GM18511 (cell line): Measurements from ENCODE around the gene IFI35.
"Not testable (repeated sequence)": the region's sequence is repeated elsewhere in the genome, so short reads cannot be mapped to it uniquely, and the experiment has no call there.

Experiments
- ATAC-seq: cut with Tn5 transposase; IDR thresholded peaks from one replicate; pipeline ENCODE4 v1.9.1; 2021; ENCODE audit warnings: mild to moderate bottlenecking, moderate library complexity; ENCODE audit not compliant: unreplicated experiment

Gene IFI35

GRCh38 chr17:42997390-42997983, 9.1 kb upstream of the IFI35 start:
- ATAC-seq: no peak

- ATAC-seq: peak; percentile 93
These were observed 8.3 kb upstream of the IFI35 start, which contains the start of gene RPL27 for GRCh38 chr17:42997984-42998938. Gene RPL27 (plus strand): TSS chr17:42998419. CDS start chr17:42998751, 332 bp downstream.

- no peak for ATAC-seq
These were observed 7.5 kb upstream of the IFI35 start for GRCh38 chr17:42999003-42999525.

- ATAC-seq: not testable (repeated sequence)
These were observed 5.7 kb upstream of the IFI35 start for GRCh38 chr17:43000894-43001293.

DNA sequence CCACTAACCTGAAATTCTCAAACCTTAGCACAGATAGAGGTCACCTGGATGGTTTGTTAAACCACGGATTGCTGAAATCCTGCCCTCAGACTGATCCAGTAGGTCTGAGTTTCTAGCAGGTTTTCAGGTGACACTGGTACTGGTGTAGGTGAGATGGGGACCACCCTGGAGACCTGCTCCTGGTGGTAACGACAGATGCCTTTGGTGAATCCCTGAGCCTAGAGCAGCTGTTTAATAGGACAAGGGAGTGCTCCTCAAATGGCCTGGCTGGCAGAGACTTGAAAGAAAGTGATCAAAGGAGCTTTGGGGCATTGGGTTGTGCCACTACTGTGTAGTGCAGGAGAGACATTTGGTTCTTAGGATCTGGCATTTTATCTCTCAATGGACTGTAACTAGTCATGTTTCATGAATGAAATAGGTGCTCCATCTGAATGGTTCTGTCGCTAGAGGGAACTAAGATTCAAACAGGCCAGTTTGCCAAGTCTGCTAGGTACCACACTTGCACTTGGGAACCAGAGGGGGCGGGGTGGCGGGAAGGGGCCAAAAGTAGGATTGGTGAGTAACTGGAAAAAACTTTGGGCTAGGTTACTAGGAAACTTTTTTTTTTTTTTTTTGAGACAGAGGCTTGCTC, 2.9 kb upstream of the IFI35 start:
- ATAC-seq: no peak

GRCh38 chr17:43010667-43011308, 4.2 kb downstream of the IFI35 start:
- ATAC-seq: no peak

DNA sequence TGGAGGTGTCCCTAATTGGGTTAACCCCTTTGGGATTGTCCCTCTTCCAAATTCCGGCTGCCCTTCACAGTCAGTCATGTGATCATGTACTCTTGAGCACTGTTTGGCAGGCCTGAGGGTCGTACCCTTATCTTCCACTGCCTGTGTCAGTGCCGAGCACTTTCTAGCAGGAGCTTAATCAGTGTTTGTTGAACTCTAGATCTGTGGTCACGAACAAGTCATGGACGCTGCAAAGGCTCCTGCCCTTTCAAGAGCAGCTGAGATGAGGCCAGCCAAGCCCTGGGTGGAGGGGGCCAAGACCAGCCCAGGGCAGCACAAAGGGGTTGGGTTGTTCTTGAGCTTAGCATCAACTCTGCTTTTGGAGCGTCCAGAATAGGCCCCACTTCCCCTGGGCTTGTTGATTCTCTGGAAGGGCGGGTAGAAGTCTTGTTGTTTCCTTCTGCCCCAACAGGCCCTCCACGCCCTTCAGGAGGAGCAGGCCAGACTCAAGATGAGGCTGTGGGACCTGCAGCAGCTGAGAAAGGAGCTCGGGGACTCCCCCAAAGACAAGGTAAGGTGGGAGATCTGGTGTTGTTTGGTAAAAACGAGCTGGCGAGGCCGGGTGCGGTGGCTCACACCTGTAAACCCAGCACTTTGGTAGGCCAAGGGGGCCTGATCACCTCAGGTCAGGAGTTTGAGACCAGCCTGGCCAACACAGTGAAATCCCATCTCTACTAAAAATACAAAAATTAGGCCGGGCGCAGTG, 5.3 kb downstream of the IFI35 start:
- no peak for ATAC-seq

- no peak for ATAC-seq
These were observed 6.7 kb downstream of the IFI35 start for GRCh38 chr17:43013296-43013695.

GRCh38 chr17:43014020-43014648, 7.5 kb downstream of the IFI35 start:
- ATAC-seq: no peak

GRCh38 chr17:43014649-43015542, 8.3 kb downstream of the IFI35 start:
- no peak for ATAC-seq

DNA sequence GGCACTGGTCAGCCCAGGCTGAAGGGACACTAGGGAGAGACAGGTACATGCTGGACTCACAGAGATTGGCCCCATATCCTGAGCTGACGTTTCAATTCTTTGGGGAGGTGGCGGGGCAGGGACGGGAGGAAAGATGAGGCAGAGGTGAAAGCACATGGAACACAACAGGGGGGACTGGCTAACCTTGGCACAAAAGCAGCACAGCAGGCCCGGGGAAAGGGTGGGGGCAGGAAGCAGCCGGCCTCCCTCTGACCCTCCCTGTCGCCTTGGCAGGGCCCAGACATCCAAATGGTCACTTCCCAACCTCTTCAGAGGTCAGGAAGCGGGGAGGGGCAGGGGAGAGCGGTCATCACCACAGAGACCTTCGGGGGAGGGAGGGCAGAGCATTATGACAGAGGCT, 9.0 kb downstream of the IFI35 start:
- ATAC-seq: no peak

DNA sequence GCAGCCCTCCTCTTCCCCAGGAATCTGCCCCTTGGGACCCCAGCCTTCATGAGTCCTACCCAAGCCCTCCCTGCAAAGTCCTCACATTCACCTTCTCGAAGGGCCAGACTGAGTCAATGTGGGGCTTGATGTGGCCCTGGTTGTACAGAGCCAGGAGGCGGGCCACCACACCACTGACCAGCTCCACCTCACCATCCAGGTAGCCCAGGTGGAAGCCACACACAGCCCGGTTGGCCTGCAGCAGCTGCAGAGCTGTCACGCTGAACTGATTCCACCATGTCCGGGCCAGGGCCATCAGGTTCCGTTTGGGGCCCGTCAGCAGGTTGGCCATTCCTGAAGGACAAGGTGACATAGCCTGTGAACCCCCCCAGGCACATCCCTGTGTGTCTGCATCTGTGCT, 9.6 kb downstream of the IFI35 start:
- no peak for ATAC-seq

GRCh38 chr17:43018008-43018853, 11.6 kb downstream of the IFI35 start:
- ATAC-seq: no peak

DNA sequence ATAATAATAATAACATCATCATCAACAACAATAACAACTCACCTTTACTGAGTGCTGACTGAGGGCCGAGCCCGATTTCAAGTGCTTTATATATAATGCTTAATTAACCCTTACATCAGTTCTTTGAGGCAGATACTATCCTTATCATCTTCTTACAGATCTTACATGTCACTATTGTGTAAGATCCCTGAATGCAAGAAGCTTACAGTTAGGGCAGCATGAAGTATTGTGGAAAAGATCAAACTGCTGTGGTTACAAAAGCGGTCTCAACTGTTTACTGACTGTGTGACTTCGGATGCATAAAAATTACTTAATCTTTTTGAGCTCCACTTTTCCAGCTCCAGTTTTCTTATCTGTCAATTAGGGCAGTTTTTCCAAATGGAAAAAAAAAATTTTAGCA, 12.3 kb downstream of the IFI35 start:
- no peak for ATAC-seq

DNA sequence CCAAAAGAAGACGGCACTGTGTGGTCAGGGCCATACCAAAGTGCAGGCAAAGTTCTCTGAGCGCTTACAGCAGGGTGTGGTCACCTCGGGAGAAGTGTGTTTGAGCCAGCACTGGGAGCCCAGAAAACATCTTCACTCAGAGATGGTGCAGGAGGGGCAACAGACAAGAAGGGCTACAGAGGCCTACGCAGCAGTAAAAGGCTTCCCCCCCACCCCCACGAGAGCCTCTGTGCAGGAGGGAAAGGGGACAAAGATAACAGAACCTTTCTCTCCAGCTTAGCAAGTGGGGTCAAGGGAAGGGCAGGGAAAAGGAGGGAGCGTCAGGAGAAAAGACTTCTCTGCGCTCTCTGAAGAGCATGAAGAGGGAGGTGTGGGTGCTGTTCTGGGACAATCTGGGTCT, 12.8 kb downstream of the IFI35 start:
- ATAC-seq: no peak

DNA sequence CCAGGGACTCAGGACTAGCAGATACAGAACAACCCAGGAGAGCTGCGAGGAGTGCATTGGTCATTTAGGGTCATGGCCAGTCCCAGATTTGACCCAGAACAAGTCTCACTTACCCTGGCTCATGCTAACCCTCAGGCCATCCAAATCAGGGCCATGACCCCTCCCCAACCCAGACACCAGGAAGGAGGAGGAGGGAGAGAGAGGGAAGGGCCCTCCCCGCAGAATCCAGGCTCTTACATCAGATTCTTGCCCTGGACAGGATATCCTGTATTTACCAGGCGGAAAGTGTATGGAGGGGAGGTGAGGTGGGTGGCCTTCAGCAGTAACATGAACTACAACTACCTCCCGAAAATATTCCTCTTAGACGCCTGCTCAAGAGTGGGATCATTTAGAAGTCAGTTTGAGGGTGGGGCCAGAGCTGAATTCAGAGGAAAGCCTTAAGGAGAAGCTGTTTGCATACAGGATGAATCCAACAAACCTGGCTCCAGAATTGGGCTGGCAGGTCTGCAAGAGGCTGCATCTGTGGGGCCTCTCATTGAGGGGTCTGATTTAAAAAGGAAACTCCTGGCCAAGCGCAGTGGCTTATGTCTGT, 13.5 kb downstream of the IFI35 start:
- no peak for ATAC-seq
